Stomach (tissue), 9 donors: ENCODE data around the gene PTX4. TPM values are rescaled to one million over a fixed set of nuclear protein-coding genes. Genes with fewer than 3 reads are reported as not detected.

ENCODE experiments used
- DNase-seq, 2 donors: peaks; one replicate each; pipeline versions ENCODE4 v3.0.0 to v3.0.0-alpha.2; 2013 to 2019
- H3K27ac ChIP-seq, 5 donors: fragments of 200-600 bp in 4 of 5; sonication (generic) in 4 of 5; one replicate each; pipeline ENCODE4 v1.5.1; 2013 to 2019; ENCODE audit warnings: mild to moderate bottlenecking in 1 of 5, moderate library complexity in 1 of 5
- H3K27me3 ChIP-seq, 3 donors: fragments of 200-600 bp; sonication (generic); one replicate each; pipeline ENCODE4 v1.5.1; 2017 to 2019; ENCODE audit warnings: mixed run types in 1 of 3
- H3K36me3 ChIP-seq, 4 donors: fragments of 200-600 bp; sonication (generic); 1 replicate in 3 of 4; 2 replicates in 1 of 4; pipeline ENCODE4 v1.5.1; 2016 to 2019
- H3K4me1 ChIP-seq, 4 donors: fragments of 200-600 bp; sonication (generic); one replicate each; pipeline ENCODE4 v1.5.1; 2016 to 2019
- H3K4me3 ChIP-seq, 4 donors: fragments of 200-600 bp; sonication (generic) in 3 of 4; one replicate each; pipeline ENCODE4 v1.5.1; 2016 to 2019; ENCODE audit warnings: mild to moderate bottlenecking in 1 of 4
- H3K9me3 ChIP-seq, 4 donors: fragments of 200-600 bp; sonication (generic); one replicate each; pipeline ENCODE4 v1.5.1; 2016 to 2019
- EP300 ChIP-seq: sonication (generic); formaldehyde crosslinking; IDR thresholded peaks from one replicate; pipeline ENCODE4 v1.6.1; 2017; ENCODE audit warnings: antibody characterized with exemption
- POLR2A ChIP-seq, 4 donors: fragments of 450-650 bp; IDR thresholded peaks; one replicate each; pipeline ENCODE4 v1.6.1; 2016; ENCODE audit warnings: antibody characterized with exemption in 4 of 4, control low read depth in 2 of 4, mild to moderate bottlenecking in 1 of 4, moderate library complexity in 1 of 4
- POLR2AphosphoS5 ChIP-seq, 3 donors: sonication (generic); formaldehyde crosslinking; IDR thresholded peaks; one replicate each; pipeline ENCODE4 v1.6.1; 2016; ENCODE audit warnings: antibody characterized with exemption in 3 of 3
- WGBS, 5 donors: extraction: QIAGEN DNeasy Blood & Tissue Kit in 3 of 5; methylation state at CpG; one replicate each; pipeline versions ENCODE4 v1.1.5 to v1.1.7; 2013 to 2018; 5-methylcytosine and 5-hydroxymethylcytosine counted together
- intact Hi-C: fragments of 100-400 bp; cut with DNase I; formaldehyde crosslinking; loops from one replicate; pipeline ENCODE4 v1.15.1; 2023; ENCODE audit warnings: low total_unique reads
- polyA plus RNA-seq, 3 donors: library from polyadenylated mRNA; stranded (reverse); fragments of 200-250 nt; gene quantifications; one replicate each; pipeline ENCODE4 v1.2.3, GENCODE V29; 2013
- total RNA-seq, 5 donors: library from RNA; depleted of rRNA; stranded (reverse); fragments of >200 nt; gene quantifications; one replicate each; pipeline versions ENCODE4 v1.1.0 to v1.2.3, GENCODE V29; 2014 to 2016
- TF ChIP-seq, protein P1 (sequence below), 7 experiments: fragments of 450-650 bp in 4 of 7; fragments of 200-600 bp in 3 of 7; sonication (generic) in 3 of 7; IDR thresholded peaks; one replicate each; pipeline ENCODE4 v1.5.1; 2016 to 2019; ENCODE audit warnings: antibody characterized with exemption in 7 of 7, control low read depth in 2 of 7, mild to moderate bottlenecking in 1 of 7
- donor health status: healthy with polysubstance abuse.
- donor health status: Bipolar disorder and iron deficiency.
- donor health status: healthy.

The PTX4 gene
- total and polyA plus RNA-seq, 8 donors = not detected

DNA sequence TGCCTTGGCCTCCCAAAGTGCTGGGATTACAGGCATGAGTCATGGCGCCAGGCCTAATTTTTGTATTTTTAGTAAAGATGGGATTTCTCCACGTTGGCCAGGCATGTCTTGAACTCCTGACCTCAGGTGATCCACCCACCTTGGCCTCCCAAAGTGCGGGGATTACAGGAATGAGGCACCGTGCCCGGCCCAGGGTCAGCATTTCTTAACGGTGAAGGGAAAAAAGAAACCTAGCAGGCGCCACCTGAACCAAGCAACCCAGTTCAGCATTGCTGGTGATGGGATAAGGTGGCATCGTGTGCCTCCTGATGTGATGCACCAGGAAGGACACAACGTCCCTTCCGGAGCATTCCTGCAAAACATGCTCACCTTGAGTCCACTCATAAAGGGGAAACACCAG lies 11.7 kb downstream of the PTX4 start:
- Histone ChIP-seq H3K4me1 (peaks cover 16 to 37% (median 32%) of the 10 kb centered on the region in 4 donors), H3K36me3 (no peaks in the 10 kb centered on the region), H3K27ac (no peak overlapping the region), H3K4me3 (no peak overlapping the region), H3K9me3 (no peaks in the 10 kb centered on the region), H3K27me3 (no peaks in the 10 kb centered on the region)
- intact Hi-C loops = no loop called here
- TF ChIP-seq EP300 (no peak), POLR2A (IDR thresholded peaks at IDR 0.05) (no peak), POLR2AphosphoS5 (IDR thresholded peaks at IDR 0.05) (no peak)
- TF ChIP-seq, protein P1, sequence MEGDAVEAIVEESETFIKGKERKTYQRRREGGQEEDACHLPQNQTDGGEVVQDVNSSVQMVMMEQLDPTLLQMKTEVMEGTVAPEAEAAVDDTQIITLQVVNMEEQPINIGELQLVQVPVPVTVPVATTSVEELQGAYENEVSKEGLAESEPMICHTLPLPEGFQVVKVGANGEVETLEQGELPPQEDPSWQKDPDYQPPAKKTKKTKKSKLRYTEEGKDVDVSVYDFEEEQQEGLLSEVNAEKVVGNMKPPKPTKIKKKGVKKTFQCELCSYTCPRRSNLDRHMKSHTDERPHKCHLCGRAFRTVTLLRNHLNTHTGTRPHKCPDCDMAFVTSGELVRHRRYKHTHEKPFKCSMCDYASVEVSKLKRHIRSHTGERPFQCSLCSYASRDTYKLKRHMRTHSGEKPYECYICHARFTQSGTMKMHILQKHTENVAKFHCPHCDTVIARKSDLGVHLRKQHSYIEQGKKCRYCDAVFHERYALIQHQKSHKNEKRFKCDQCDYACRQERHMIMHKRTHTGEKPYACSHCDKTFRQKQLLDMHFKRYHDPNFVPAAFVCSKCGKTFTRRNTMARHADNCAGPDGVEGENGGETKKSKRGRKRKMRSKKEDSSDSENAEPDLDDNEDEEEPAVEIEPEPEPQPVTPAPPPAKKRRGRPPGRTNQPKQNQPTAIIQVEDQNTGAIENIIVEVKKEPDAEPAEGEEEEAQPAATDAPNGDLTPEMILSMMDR (IDR thresholded peaks at IDR 0.05) = no peak
- 85 to 92% (median 87%) methylated on average over 10 of the region's 10 CpGs for WGBS, 5 donors
- DNase-seq = no peak

DNA sequence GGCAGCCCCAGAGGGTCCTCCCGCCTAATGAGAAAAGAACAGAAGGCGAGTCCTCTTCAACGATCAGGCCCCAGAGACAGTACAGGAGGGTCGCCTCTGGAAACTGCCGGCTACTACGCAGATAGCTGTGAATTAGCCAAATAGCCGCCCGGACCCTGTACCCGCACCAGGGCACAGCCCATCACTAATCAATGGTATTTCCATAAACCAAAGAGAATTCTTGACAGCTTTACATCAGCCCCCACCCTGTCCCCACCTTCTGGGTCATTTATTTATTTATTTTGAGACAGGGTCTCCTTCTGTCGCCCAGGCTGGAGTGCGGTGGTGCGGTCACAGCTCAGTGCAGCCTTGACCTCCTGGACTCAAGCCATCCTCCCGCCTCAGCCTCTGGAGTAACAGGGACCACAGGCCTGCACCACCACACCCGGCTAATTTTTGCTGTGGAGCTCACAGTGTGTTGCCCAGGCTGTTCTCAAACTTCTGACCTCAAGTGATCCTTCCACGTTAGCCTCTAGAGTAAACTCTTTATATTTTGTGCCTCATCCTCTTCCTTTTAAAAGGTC lies 13.1 kb downstream of the PTX4 start:
- Histone ChIP-seq H3K27ac (peak overlapping the region; percentile 90 to 96 (median 92)), H3K9me3 (no peaks in the 10 kb centered on the region), H3K27me3 (no peaks in the 10 kb centered on the region), H3K4me1 (peaks cover 16 to 47% (median 45%) of the 10 kb centered on the region in 4 donors), H3K36me3 (no peaks in the 10 kb centered on the region), H3K4me3 (peak overlapping the region; percentile 93 to 98 (median 96))
- intact Hi-C loops = no loop called here
- WGBS, 5 donors = 62 to 64% (median 64%) methylated on average over 15 of the region's 15 CpGs
- TF ChIP-seq POLR2A (IDR thresholded peaks at IDR 0.05) = no peak
- no peak for TF ChIP-seq EP300
- TF ChIP-seq POLR2AphosphoS5 (IDR thresholded peaks at IDR 0.05) = no peak
- TF ChIP-seq, protein P1 (IDR thresholded peaks at IDR 0.05) = no peak
- DNase-seq = no peak

GRCh38 chr16:1474796-1475551 lies 13.8 kb downstream of the PTX4 start, which contains the start of gene CLCN7:
Gene CLCN7 (minus strand): TSS chr16:1475028. CDS start chr16:1474974, 54 bp downstream.
- intact Hi-C loops = no loop called here
- no peaks in the 10 kb centered on the region for H3K36me3 ChIP-seq
- TF ChIP-seq POLR2AphosphoS5 (IDR thresholded peaks at IDR 0.05) (peak; percentile 89 to 98 (median 89)), POLR2A (IDR thresholded peaks at IDR 0.05) (peak in 1 of 4 donors; percentile 81), EP300 (no peak)
- TF ChIP-seq, protein P1 (IDR thresholded peaks at IDR 0.05) = no peak
- H3K4me3 ChIP-seq = peak within 1 kb of the TSS; percentile 93 to 98 (median 96)
- no peaks in the 10 kb centered on the region for H3K9me3 ChIP-seq
- peak; percentile 94 to 97 for DNase-seq
- H3K27me3 ChIP-seq = no peaks in the 10 kb centered on the region
- H3K27ac ChIP-seq = peak within 1 kb of the TSS; percentile 90 to 96 (median 92)
- 0 to 1% (median 0%) methylated on average over 12 to 99 of the region's 99 CpGs for WGBS, 5 donors
- H3K4me1 ChIP-seq = peaks cover 16 to 53% (median 45%) of the 10 kb centered on the region in 4 donors

DNA sequence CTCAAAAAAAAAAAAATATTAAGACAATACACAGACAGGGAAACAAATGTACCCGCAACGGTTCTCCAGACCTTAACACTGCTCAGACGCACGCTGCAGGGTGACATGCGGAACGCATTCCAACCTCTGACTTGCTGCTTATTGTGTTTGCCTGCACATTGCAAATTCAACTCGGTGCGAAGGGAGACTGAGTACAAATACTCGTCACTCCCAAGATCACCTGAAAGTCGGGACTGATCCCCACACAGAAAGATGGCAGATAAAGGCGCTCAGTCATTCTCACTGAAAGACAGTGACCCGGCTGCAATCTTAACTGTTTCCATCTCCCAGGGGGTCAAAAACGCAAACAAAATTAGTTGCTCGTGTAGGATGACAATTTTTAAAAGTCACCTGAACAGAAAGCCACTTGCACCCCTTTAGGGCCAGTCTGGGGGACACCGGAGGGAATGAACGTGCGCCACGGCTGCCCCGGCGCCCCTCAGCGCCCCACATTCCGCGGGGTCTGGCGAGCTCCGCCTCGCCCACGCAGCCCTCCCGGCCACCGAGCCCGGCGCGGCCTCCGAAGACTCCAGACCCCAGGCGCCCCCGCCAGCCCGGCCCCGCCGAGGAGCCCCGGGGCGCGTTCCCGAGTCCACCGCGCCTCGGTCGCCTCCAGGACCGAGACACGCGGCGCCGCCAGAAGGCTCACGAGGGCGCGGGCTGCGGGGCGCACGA lies 14.5 kb downstream of the PTX4 start:
- peak overlapping the region; percentile 72 to 96 (median 92) for H3K27ac ChIP-seq
- peak in 1 of 2 donors; percentile 29 for DNase-seq
- peaks cover 16 to 60% (median 47%) of the 10 kb centered on the region in 4 donors for H3K4me1 ChIP-seq
- H3K9me3 ChIP-seq = no peaks in the 10 kb centered on the region
- intact Hi-C loops = no loop called here
- H3K27me3 ChIP-seq = no peaks in the 10 kb centered on the region
- peak overlapping the region; percentile 93 to 98 (median 96) for H3K4me3 ChIP-seq
- 5 to 8% (median 7%) methylated on average over 24 to 57 of the region's 57 CpGs for WGBS, 5 donors
- no peak for TF ChIP-seq POLR2A (IDR thresholded peaks at IDR 0.05)
- no peak for TF ChIP-seq EP300
- TF ChIP-seq, protein P1 (IDR thresholded peaks at IDR 0.05) = no peak
- no peak for TF ChIP-seq POLR2AphosphoS5 (IDR thresholded peaks at IDR 0.05)
- no peaks in the 10 kb centered on the region for H3K36me3 ChIP-seq
